IMR-90 (cell line): Measurements from ENCODE around the gene PSMD12. TPM values are rescaled to one million over a fixed set of nuclear protein-coding genes. Genes with fewer than 3 reads are reported as not detected.
"Not testable (repeated sequence)": the region's sequence is repeated elsewhere in the genome, so short reads cannot be mapped to it uniquely, and the experiment has no call there.

ENCODE experiments used
- ATAC-seq: fragments of 200-7000 bp; cut with Tn5 transposase; 2 replicates; pipeline ENCODE4 v1.9.1; 2020; ENCODE audit warnings: low read depth, mild to moderate bottlenecking, moderate library complexity
- BruUV-seq: library from RNA; stranded (reverse); fragments of 400-500 nt; replicated peaks from 2 replicates; lab custom pipeline; 2021; lab: Mats Ljungman, UMichigan
- CTCF ChIA-PET: fragments of 300-600 bp; formaldehyde crosslinking; extraction: SDS; loops from one replicate; lab custom pipeline; 2021; ENCODE audit warnings: antibody characterized with exemption; lab: Yijun Ruan, JAX
- POLR2A ChIA-PET: fragments of 300-600 bp; sonication (Branson Sonifier 250); formaldehyde crosslinking; loops from one replicate; lab custom pipeline; 2022; ENCODE audit warnings: antibody characterized with exemption; ENCODE audit not compliant: unreplicated experiment; lab: Charles Lee
- DNase-seq: peaks from one replicate; pipeline ENCODE4 v3.0.0; 2013
- H2AFZ ChIP-seq: replicated peaks from 2 replicates; pipeline ENCODE3; 2013; ENCODE audit warnings: low read length, mild to moderate bottlenecking; ENCODE audit not compliant: poor library complexity
- H2AK5ac ChIP-seq: 2 replicates; pipeline ENCODE4 v1.6.1; 2013; ENCODE audit warnings: low read depth, low read length, inconsistent platforms
- H2AK9ac ChIP-seq: replicated peaks from 2 replicates; pipeline ENCODE3; 2013; ENCODE audit warnings: mild to moderate bottlenecking, low read depth, low read length, moderate library complexity; ENCODE audit not compliant: poor library complexity
- H2BK120ac ChIP-seq: 2 replicates; pipeline ENCODE4 v1.6.1; 2013; ENCODE audit warnings: low read depth, low read length, inconsistent platforms
- H2BK15ac ChIP-seq: 3 replicates; pipeline ENCODE4 v1.6.1; 2013; ENCODE audit warnings: low read depth, low read length, inconsistent platforms
- H2BK20ac ChIP-seq: 2 replicates; pipeline ENCODE4 v1.6.1; 2013; ENCODE audit warnings: low read depth, mild to moderate bottlenecking, inconsistent platforms, low read length, moderate library complexity
- H2BK5ac ChIP-seq: 2 replicates; pipeline ENCODE4 v1.6.1; 2013; ENCODE audit warnings: mild to moderate bottlenecking, low read depth, low read length, inconsistent platforms; ENCODE audit not compliant: poor library complexity, severe bottlenecking
- H3K14ac ChIP-seq: replicated peaks from 2 replicates; pipeline ENCODE4 v1.6.1; 2013; ENCODE audit warnings: low read depth, low read length, inconsistent platforms
- H3K18ac ChIP-seq: 2 replicates; pipeline ENCODE4 v1.6.1; 2013; ENCODE audit warnings: low read depth, low read length, control low read depth
- H3K23ac ChIP-seq: 2 replicates; pipeline ENCODE4 v1.6.1; 2013; ENCODE audit warnings: low read depth, low read length, inconsistent platforms
- H3K27ac ChIP-seq: 2 replicates; pipeline ENCODE4 v1.5.1; 2013; ENCODE audit warnings: mild to moderate bottlenecking, control low read depth, low read length; ENCODE audit not compliant: insufficient read depth
- H3K27me3 ChIP-seq: 2 replicates; pipeline ENCODE4 v1.6.1; 2013; ENCODE audit warnings: low read length; ENCODE audit not compliant: control insufficient read depth, insufficient read depth
- H3K36me3 ChIP-seq: 2 replicates; pipeline ENCODE4 v1.6.1; 2013; ENCODE audit warnings: low read length, mixed read lengths; ENCODE audit not compliant: control insufficient read depth, insufficient read depth
- H3K4ac ChIP-seq: 2 replicates; pipeline ENCODE4 v1.6.1; 2013; ENCODE audit warnings: low read depth, low read length, inconsistent platforms
- H3K4me1 ChIP-seq: 2 replicates; pipeline ENCODE4 v1.6.1; 2013; ENCODE audit warnings: low read length, mixed read lengths; ENCODE audit not compliant: control insufficient read depth, insufficient read depth
- H3K4me2 ChIP-seq: 2 replicates; pipeline ENCODE4 v1.6.1; 2013; ENCODE audit warnings: low read depth, mild to moderate bottlenecking, control low read depth, low read length, moderate library complexity
- H3K4me3 ChIP-seq: 2 replicates; pipeline ENCODE4 v1.5.1; 2013; ENCODE audit warnings: low read depth, mild to moderate bottlenecking, control low read depth, low read length, moderate library complexity; ENCODE audit not compliant: insufficient read depth
- H3K56ac ChIP-seq: 2 replicates; pipeline ENCODE4 v1.6.1; 2013; ENCODE audit warnings: low read length, inconsistent platforms; ENCODE audit not compliant: insufficient read depth; ENCODE audit errors: extremely low read depth
- H3K79me1 ChIP-seq, 2 experiments: 2 replicates each; pipeline ENCODE4 v1.6.1; 2013; ENCODE audit warnings: low read length in 2 of 2, inconsistent platforms in 1 of 2, low read depth in 1 of 2
- H3K9ac ChIP-seq: 2 replicates; pipeline ENCODE4 v1.6.1; 2013; ENCODE audit warnings: low read depth, low read length, control low read depth
- H3K9me1 ChIP-seq: 2 replicates; pipeline ENCODE4 v1.6.1; 2013; ENCODE audit warnings: low read length, inconsistent platforms; ENCODE audit not compliant: insufficient read depth
- H3K9me3 ChIP-seq: 2 replicates; pipeline ENCODE4 v1.6.1; 2013; ENCODE audit warnings: low read length; ENCODE audit not compliant: control insufficient read depth, insufficient read depth
- H4K20me1 ChIP-seq: 2 replicates; pipeline ENCODE4 v1.6.1; 2013; ENCODE audit warnings: low read length, inconsistent platforms; ENCODE audit not compliant: insufficient read depth
- H4K5ac ChIP-seq: 2 replicates; pipeline ENCODE4 v1.6.1; 2013; ENCODE audit warnings: mild to moderate bottlenecking, low read depth, low read length, control low read depth
- H4K8ac ChIP-seq, 2 experiments: 2 replicates each; pipeline ENCODE4 v1.6.1; 2013; ENCODE audit warnings: low read depth in 2 of 2, low read length in 2 of 2, control low read depth in 1 of 2, inconsistent platforms in 1 of 2
- H4K91ac ChIP-seq: 2 replicates; pipeline ENCODE4 v1.6.1; 2013; ENCODE audit warnings: low read depth, low read length, inconsistent platforms; ENCODE audit not compliant: insufficient read depth
- WGBS, 2 experiments: methylation state at CpG; one replicate each; pipeline versions ENCODE4 v1.1.5 to v1.1.7; 2013; ENCODE audit warnings: missing lambda C conversion rate in 2 of 2; ENCODE audit not compliant: insufficient read length in 1 of 2; ENCODE audit errors: extremely low coverage in 2 of 2; 5-methylcytosine and 5-hydroxymethylcytosine counted together
- dilution Hi-C: fragments of 300-500 bp; cut with HindIII; formaldehyde crosslinking; loops from one replicate; pipeline ENCODE4 v1.14.3; 2018; ENCODE audit warnings: low sequenced_read_pairs; ENCODE audit not compliant: unreplicated experiment
- in situ Hi-C: fragments of 300-500 bp; cut with MboI; formaldehyde crosslinking; loops from 3 replicates; pipeline ENCODE4 v1.14.3; 2019; ENCODE audit warnings: low sequenced_read_pairs, inconsistent platforms, mixed read lengths
- intact Hi-C: fragments of 100-400 bp; cut with micrococcal nuclease; formaldehyde crosslinking; loops from 2 replicates; pipeline ENCODE4 v1.10.0; 2022
- polyA plus RNA-seq, 3 experiments: library from polyadenylated mRNA; depleted of rRNA; stranded (reverse); fragments of >200 nt; gene quantifications; 2 replicates each; pipeline ENCODE4 v1.2.3, GENCODE V29; 2012; ENCODE audit warnings: low replicate concordance in 1 of 3
- total RNA-seq: library from RNA; depleted of rRNA; stranded (reverse); fragments of >200 nt; gene quantifications from 2 replicates; pipeline ENCODE4 v1.2.3, GENCODE V29; 2012

PSMD12 gene
- total and polyA plus RNA-seq, 2 of the 4 experiments (the other 2 are of a cell fraction) = 17.9 to 39.7 TPM

- H2BK120ac ChIP-seq, H4K20me1 ChIP-seq, H3K27me3 ChIP-seq, H2AK5ac ChIP-seq, H3K9me1 ChIP-seq, H3K9ac ChIP-seq, dilution Hi-C loops, CTCF ChIA-PET, H2BK15ac ChIP-seq, H3K4me2 ChIP-seq, H3K27ac ChIP-seq, POLR2A ChIA-PET, H4K8ac ChIP-seq, H2BK20ac ChIP-seq, H2AFZ ChIP-seq, H3K4ac ChIP-seq, in situ Hi-C loops, H3K14ac ChIP-seq, H3K9me3 ChIP-seq, H2BK5ac ChIP-seq, H4K5ac ChIP-seq, H3K4me3 ChIP-seq, intact Hi-C loops, H4K91ac ChIP-seq, H3K79me1 ChIP-seq, H3K56ac ChIP-seq, ATAC-seq, DNase-seq, H2AK9ac ChIP-seq, H3K18ac ChIP-seq, H3K36me3 ChIP-seq, H3K4me1 ChIP-seq, BruUV-seq, H3K23ac ChIP-seq: not testable (repeated sequence)
- no CpG with 5 or more reads among the region's 1 CpG for WGBS, 2 experiments
These were observed 34.2 kb downstream of the PSMD12 start for GRCh38 chr17:67332162-67332508.

- H3K36me3 ChIP-seq, H3K79me1 ChIP-seq, H4K20me1 ChIP-seq, H3K23ac ChIP-seq, H3K4me2 ChIP-seq, in situ Hi-C loops, H3K9me1 ChIP-seq, dilution Hi-C loops, H3K4me1 ChIP-seq, BruUV-seq, H2AFZ ChIP-seq, ATAC-seq, H4K5ac ChIP-seq, H4K8ac ChIP-seq, DNase-seq, H3K4me3 ChIP-seq, H4K91ac ChIP-seq, intact Hi-C loops, H2AK5ac ChIP-seq, H3K9me3 ChIP-seq, H3K9ac ChIP-seq, H2BK20ac ChIP-seq, H3K56ac ChIP-seq, H2AK9ac ChIP-seq, H3K18ac ChIP-seq, H3K4ac ChIP-seq, H2BK120ac ChIP-seq, H2BK5ac ChIP-seq, POLR2A ChIA-PET, H3K27ac ChIP-seq, H2BK15ac ChIP-seq, H3K27me3 ChIP-seq, H3K14ac ChIP-seq, CTCF ChIA-PET: not testable (repeated sequence)
- 80% methylated on average over 4 of the region's 8 CpGs; no CpG with 5 or more reads in 1 of the 2 experiments for WGBS, 2 experiments
These were observed 34.8 kb downstream of the PSMD12 start for GRCh38 chr17:67331381-67332161.
